ENCODE measurements around the gene ZNG1F.
"Not testable (repeated sequence)": the region's sequence is repeated elsewhere in the genome, so short reads cannot be mapped to it uniquely, and the experiment has no call there.

The ZNG1F gene

GRCh38 chr9:41120696-41121095 lies 68.4 kb downstream of the ZNG1F start:
- not testable (repeated sequence) for DNase-seq

- not testable (repeated sequence) for DNase-seq
These were observed 69.4 kb downstream of the ZNG1F start for GRCh38 chr9:41119719-41120118.

- not testable (repeated sequence) for DNase-seq
These were observed 69.8 kb downstream of the ZNG1F start for GRCh38 chr9:41119311-41119710.

- DNase-seq = not testable (repeated sequence)
These were observed 75.8 kb downstream of the ZNG1F start for GRCh38 chr9:41113348-41113747.

GRCh38 chr9:41111414-41111813 lies 77.7 kb downstream of the ZNG1F start:
- DNase-seq = not testable (repeated sequence)

GRCh38 chr9:41110913-41111312 lies 78.2 kb downstream of the ZNG1F start:
- not testable (repeated sequence) for DNase-seq

- DNase-seq = not testable (repeated sequence)
These were observed 79.9 kb downstream of the ZNG1F start for GRCh38 chr9:41109253-41109652.

GRCh38 chr9:41108816-41109215 lies 80.3 kb downstream of the ZNG1F start:
- DNase-seq = not testable (repeated sequence)

- DNase-seq = not testable (repeated sequence)
These were observed 82.5 kb downstream of the ZNG1F start for GRCh38 chr9:41106472-41107116.

- DNase-seq = not testable (repeated sequence)
These were observed 83.4 kb downstream of the ZNG1F start for GRCh38 chr9:41105557-41106253.

- not testable (repeated sequence) for DNase-seq
These were observed 84.6 kb downstream of the ZNG1F start for GRCh38 chr9:41104542-41104941.

- DNase-seq = not testable (repeated sequence)
These were observed 88.6 kb downstream of the ZNG1F start for GRCh38 chr9:41100508-41100907.

- not testable (repeated sequence) for DNase-seq
These were observed 90.4 kb downstream of the ZNG1F start for GRCh38 chr9:41098759-41099158.

- DNase-seq = not testable (repeated sequence)
These were observed 94.1 kb downstream of the ZNG1F start for GRCh38 chr9:41095060-41095459.

GRCh38 chr9:41094010-41094773 lies 94.9 kb downstream of the ZNG1F start:
- not testable (repeated sequence) for DNase-seq

- not testable (repeated sequence) for DNase-seq
These were observed 98.2 kb downstream of the ZNG1F start for GRCh38 chr9:41090922-41091321.

- DNase-seq = not testable (repeated sequence)
These were observed 98.7 kb downstream of the ZNG1F start for GRCh38 chr9:41090386-41090785.

GRCh38 chr9:41088450-41089059 lies 100.6 kb downstream of the ZNG1F start:
- DNase-seq = not testable (repeated sequence)

- not testable (repeated sequence) for DNase-seq
These were observed 101.2 kb downstream of the ZNG1F start for GRCh38 chr9:41087929-41088328.

GRCh38 chr9:41087157-41087780 lies 101.8 kb downstream of the ZNG1F start:
- not testable (repeated sequence) for DNase-seq

GRCh38 chr9:41086685-41087084 lies 102.4 kb downstream of the ZNG1F start:
- DNase-seq = not testable (repeated sequence)

- not testable (repeated sequence) for DNase-seq
These were observed 102.9 kb downstream of the ZNG1F start for GRCh38 chr9:41086215-41086614.

Measured in NCI-H2107 (cell line).